Panc1 (cell line): ENCODE measurements around the gene VWA8.

Experiments
- POLR2AphosphoS5 ChIP-seq: IDR thresholded peaks from 2 replicates; pipeline ENCODE4 v1.6.1; 2012; ENCODE audit warnings: mild to moderate bottlenecking, low read depth, low read length, moderate library complexity
- REST ChIP-seq, 2 experiments: IDR thresholded peaks; 2 replicates each; pipeline ENCODE4 v1.6.1; 2011 to 2012; ENCODE audit warnings: low read depth in 2 of 2, control low read depth in 1 of 2, low read length in 1 of 2, mild to moderate bottlenecking in 1 of 2, moderate library complexity in 1 of 2; ENCODE audit not compliant: insufficient read depth in 1 of 2
- SIN3A ChIP-seq: IDR thresholded peaks from 2 replicates; pipeline ENCODE4 v1.6.1; 2012; ENCODE audit warnings: low read depth, mild to moderate bottlenecking, low read length, moderate library complexity, borderline replicate concordance; ENCODE audit not compliant: insufficient read depth
- TCF7L2 ChIP-seq: IDR thresholded peaks from 2 replicates; pipeline ENCODE4 v1.6.1; 2011; ENCODE audit warnings: mild to moderate bottlenecking, low read depth, low read length, inconsistent platforms
- TF ChIP-seq, protein P1 (sequence below): fragments of 450-650 bp; IDR thresholded peaks from 2 replicates; pipeline ENCODE4 v1.5.1; 2017; ENCODE audit warnings: mild to moderate bottlenecking

DNA sequence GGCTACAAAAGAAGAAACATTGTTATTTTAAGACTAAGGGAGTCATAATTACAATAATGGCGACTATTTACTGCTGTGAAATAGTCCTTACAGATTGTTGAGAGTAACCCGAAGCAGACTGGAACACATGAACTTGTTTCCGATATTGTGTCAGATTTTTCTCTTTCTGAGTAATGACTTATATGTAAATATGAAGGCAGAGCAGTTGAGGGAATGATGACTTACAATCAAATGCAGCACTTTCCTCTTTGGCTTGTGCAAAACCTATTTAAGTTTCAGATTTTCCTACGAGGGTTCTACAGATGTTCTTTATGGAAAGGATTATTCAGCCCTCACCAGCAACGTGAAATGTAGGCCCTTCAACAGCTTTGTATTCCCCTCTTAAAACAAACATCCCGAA, 304.9 kb downstream of the VWA8 start:
- TF ChIP-seq POLR2AphosphoS5 (no peak), REST (IDR thresholded peaks at IDR 0.05; ENCODE audit: insufficient read depth in 1 of 2, low read depth in 2 of 2, low read length in 1 of 2) (no peak), SIN3A (no peak), TCF7L2 (no peak)
- TF ChIP-seq, protein P1, sequence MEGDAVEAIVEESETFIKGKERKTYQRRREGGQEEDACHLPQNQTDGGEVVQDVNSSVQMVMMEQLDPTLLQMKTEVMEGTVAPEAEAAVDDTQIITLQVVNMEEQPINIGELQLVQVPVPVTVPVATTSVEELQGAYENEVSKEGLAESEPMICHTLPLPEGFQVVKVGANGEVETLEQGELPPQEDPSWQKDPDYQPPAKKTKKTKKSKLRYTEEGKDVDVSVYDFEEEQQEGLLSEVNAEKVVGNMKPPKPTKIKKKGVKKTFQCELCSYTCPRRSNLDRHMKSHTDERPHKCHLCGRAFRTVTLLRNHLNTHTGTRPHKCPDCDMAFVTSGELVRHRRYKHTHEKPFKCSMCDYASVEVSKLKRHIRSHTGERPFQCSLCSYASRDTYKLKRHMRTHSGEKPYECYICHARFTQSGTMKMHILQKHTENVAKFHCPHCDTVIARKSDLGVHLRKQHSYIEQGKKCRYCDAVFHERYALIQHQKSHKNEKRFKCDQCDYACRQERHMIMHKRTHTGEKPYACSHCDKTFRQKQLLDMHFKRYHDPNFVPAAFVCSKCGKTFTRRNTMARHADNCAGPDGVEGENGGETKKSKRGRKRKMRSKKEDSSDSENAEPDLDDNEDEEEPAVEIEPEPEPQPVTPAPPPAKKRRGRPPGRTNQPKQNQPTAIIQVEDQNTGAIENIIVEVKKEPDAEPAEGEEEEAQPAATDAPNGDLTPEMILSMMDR, result no peak
